B cell (primary cell): Measurements from ENCODE around the gene TMEM208. TPM values are rescaled to one million over a fixed set of nuclear protein-coding genes. Genes with fewer than 3 reads are reported as not detected.

Experiments used
- ATAC-seq: fragments of 200-7000 bp; cut with Tn5 transposase; one replicate; pipeline ENCODE4 v1.10.0; 2021; ENCODE audit warnings: low read depth, mild to moderate bottlenecking, moderate number of reproducible peaks, moderate library complexity
- CTCF ChIA-PET: fragments of 350-600 bp; sonication (Branson Sonifier 250); formaldehyde crosslinking; loops from one replicate; lab custom pipeline; 2021; ENCODE audit warnings: antibody characterized with exemption, inconsistent platforms; lab: Charles Lee
- POLR2A ChIA-PET: fragments of 350-600 bp; sonication (Branson Sonifier 250); formaldehyde crosslinking; loops from one replicate; lab custom pipeline; 2021; ENCODE audit warnings: antibody characterized with exemption; lab: Charles Lee
- DNase-seq: peaks from one replicate; pipeline ENCODE4 v3.0.0; 2013
- H2AFZ ChIP-seq: 2 replicates; pipeline ENCODE4 v1.6.1; 2012; ENCODE audit warnings: mild to moderate bottlenecking, low read depth, low read length; ENCODE audit not compliant: insufficient read depth, poor library complexity, severe bottlenecking
- H3K27ac ChIP-seq, 2 donors: 1 replicate in 1 of 2; 2 replicates in 1 of 2; pipeline ENCODE4 v1.5.1; 2012 to 2013; ENCODE audit warnings: low read length in 2 of 2, mild to moderate bottlenecking in 2 of 2, moderate library complexity in 1 of 2
- H3K27me3 ChIP-seq, 4 experiments: fragments of 200-600 bp in 1 of 4; sonication (generic) in 1 of 4; replicated peaks in 1 of 4; 1 replicate in 2 of 4; 2 replicates in 2 of 4; pipeline versions ENCODE4 v1.6.1 to v1.7.0; 2013 to 2016; ENCODE audit warnings: low read length in 3 of 4, mild to moderate bottlenecking in 2 of 4, mixed read lengths in 1 of 4, moderate library complexity in 1 of 4; ENCODE audit not compliant: insufficient read depth in 4 of 4, control insufficient read depth in 3 of 4; ENCODE audit errors: control extremely low read depth in 1 of 4
- H3K36me3 ChIP-seq, 2 experiments: replicated peaks in 1 of 2; 1 replicate in 1 of 2; 2 replicates in 1 of 2; pipeline versions ENCODE4 v1.6.1 to v1.7.1; 2013; ENCODE audit warnings: low read length in 1 of 2; ENCODE audit not compliant: insufficient read depth in 2 of 2, control insufficient read depth in 1 of 2; ENCODE audit errors: control extremely low read depth in 1 of 2, extremely low read depth in 1 of 2
- H3K4me1 ChIP-seq, 2 donors: fragments of 200-600 bp in 1 of 2; sonication (generic) in 1 of 2; 1 replicate in 1 of 2; 2 replicates in 1 of 2; pipeline versions ENCODE4 v1.5.1 to v1.6.1; 2013 to 2017; ENCODE audit warnings: low read length in 2 of 2; ENCODE audit not compliant: control insufficient read depth in 2 of 2, insufficient read depth in 2 of 2
- H3K4me2 ChIP-seq: replicated peaks from 2 replicates; pipeline ENCODE3; 2012; ENCODE audit warnings: mild to moderate bottlenecking, low read depth, low read length; ENCODE audit not compliant: poor library complexity, severe bottlenecking
- H3K4me3 ChIP-seq, 5 experiments: fragments of 200-600 bp in 1 of 5; sonication (generic) in 1 of 5; 1 replicate in 3 of 5; 2 replicates in 2 of 5; pipeline versions ENCODE4 v1.5.1 to v1.7.0; 2011 to 2016; ENCODE audit warnings: low read length in 4 of 5, mild to moderate bottlenecking in 4 of 5, low read depth in 2 of 5, control low read depth in 1 of 5, moderate library complexity in 1 of 5; ENCODE audit not compliant: insufficient read depth in 1 of 5; ENCODE audit errors: control extremely low read depth in 1 of 5, extremely low read depth in 1 of 5
- H3K79me2 ChIP-seq: fragments of 200-600 bp; sonication (generic); one replicate; pipeline ENCODE4 v1.6.0; 2016; ENCODE audit warnings: low read length; ENCODE audit not compliant: control insufficient read depth, insufficient read depth
- H3K9ac ChIP-seq: fragments of 200-600 bp; sonication (generic); 2 replicates; pipeline ENCODE4 v1.6.1; 2017; ENCODE audit warnings: mild to moderate bottlenecking, low read length, moderate library complexity
- H3K9me3 ChIP-seq, 3 donors: one replicate each; pipeline versions ENCODE4 v1.6.1 to v1.7.1; 2013; ENCODE audit warnings: low read length in 2 of 3; ENCODE audit not compliant: control insufficient read depth in 2 of 3, insufficient read depth in 1 of 3; ENCODE audit errors: control extremely low read depth in 1 of 3
- H4K20me1 ChIP-seq: 2 replicates; pipeline ENCODE4 v1.6.0; 2012; ENCODE audit warnings: mild to moderate bottlenecking, low read length; ENCODE audit not compliant: insufficient read depth, control insufficient read depth, poor library complexity, severe bottlenecking
- H3K27ac Mint-ChIP-seq: one replicate; pipeline ENCODE4 v1.8.0; 2021; ENCODE audit warnings: mixed read lengths
- H3K27me3 Mint-ChIP-seq: one replicate; pipeline ENCODE4 v1.8.0; 2021; ENCODE audit warnings: mixed read lengths
- H3K4me1 Mint-ChIP-seq: one replicate; pipeline ENCODE4 v1.8.0; 2021; ENCODE audit warnings: mixed read lengths
- H3K4me3 Mint-ChIP-seq: one replicate; pipeline ENCODE4 v1.8.0; 2021; ENCODE audit warnings: mixed read lengths
- H3K9me3 Mint-ChIP-seq: one replicate; pipeline ENCODE4 v1.8.0; 2022; ENCODE audit warnings: mixed read lengths; ENCODE audit not compliant: insufficient read depth
- EZH2 ChIP-seq: IDR thresholded peaks from 2 replicates; pipeline ENCODE4 v1.6.1; 2012; ENCODE audit warnings: borderline replicate concordance, low read depth, mild to moderate bottlenecking, moderate library complexity, low read length; ENCODE audit not compliant: insufficient read depth, poor library complexity, severe bottlenecking
- WGBS: methylation state at CpG from one replicate; pipeline ENCODE4 v1.1.5; 2013; ENCODE audit warnings: missing lambda C conversion rate; ENCODE audit not compliant: insufficient coverage; 5-methylcytosine and 5-hydroxymethylcytosine counted together
- intact Hi-C: fragments of 100-400 bp; cut with micrococcal nuclease; formaldehyde crosslinking; loops from one replicate; pipeline ENCODE4 v1.10.0; 2022
- polyA plus RNA-seq: library from polyadenylated mRNA; depleted of rRNA; stranded (reverse); fragments of >200 nt; gene quantifications from 2 replicates; pipeline ENCODE4 v1.2.3, GENCODE V29; 2012
- total RNA-seq, 2 donors: library from RNA; stranded (reverse); fragments of 120-200 nt in 1 of 2; gene quantifications; 1 replicate in 1 of 2; 2 replicates in 1 of 2; pipeline versions ENCODE4 v1.2.3 to v1.2.4, GENCODE V29; 2013 to 2022
- TF ChIP-seq, protein P1 (sequence below): fragments of 200-600 bp; IDR thresholded peaks from one replicate; pipeline ENCODE4 v1.8.0; 2022; ENCODE audit warnings: antibody characterized with exemption, mild to moderate bottlenecking

Gene TMEM208
- total and polyA plus RNA-seq, 2 donors (not counting 1 experiment from before 2014, with no cell fraction given), result 36.1 to 40.4 TPM

DNA sequence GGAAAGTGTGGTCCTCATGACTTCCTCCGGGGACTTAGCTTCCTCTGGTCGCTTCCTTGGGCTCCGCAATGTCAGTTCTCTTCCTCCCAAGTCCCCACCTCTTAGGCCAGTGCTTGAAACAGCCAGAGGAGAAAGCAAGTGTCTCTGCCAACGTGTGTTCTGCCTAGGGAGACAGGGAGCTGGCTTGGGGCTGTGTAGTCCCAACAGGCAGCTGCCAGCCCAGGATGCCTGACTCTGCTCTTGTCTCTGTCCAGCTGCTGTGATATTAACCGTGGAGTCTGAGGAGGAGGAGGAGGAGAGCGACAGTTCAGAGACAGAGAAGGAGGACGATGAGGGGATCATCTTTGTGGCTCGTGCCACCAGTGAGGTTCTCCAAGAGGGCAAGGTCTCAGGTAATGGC, 38.9 kb downstream of the TMEM208 start:
- WGBS, result 77% methylated on average over 6 of the region's 8 CpGs
- no peaks in the 10 kb centered on the region for H3K79me2 ChIP-seq
- no peak overlapping the region for H2AFZ ChIP-seq
- H3K27me3 ChIP-seq, result no peaks in the 10 kb centered on the region
- CTCF ChIA-PET, result interaction anchor here (0.6 kb wide), 1 partner anchor 244 kb away, joined by 5 read pairs; no protein-coding TSS in a partner anchor
- intact Hi-C loops, result no loop called here
- POLR2A ChIA-PET, result interaction anchor here (0.6 kb wide), 1 partner anchor 267 kb away, joined by 5 read pairs; no protein-coding TSS in a partner anchor
- H4K20me1 ChIP-seq, result no peaks in the 10 kb centered on the region
- no peak overlapping the region for H3K27ac ChIP-seq
- Mint-ChIP-seq H3K4me1 (no peaks in the 10 kb centered on the region), H3K27me3 (peaks cover 15% of the 10 kb centered on the region), H3K9me3 (no peaks in the 10 kb centered on the region), H3K27ac (no peak overlapping the region), H3K4me3 (no peak overlapping the region)
- no peaks in the 10 kb centered on the region for H3K36me3 ChIP-seq
- TF ChIP-seq, protein P1, sequence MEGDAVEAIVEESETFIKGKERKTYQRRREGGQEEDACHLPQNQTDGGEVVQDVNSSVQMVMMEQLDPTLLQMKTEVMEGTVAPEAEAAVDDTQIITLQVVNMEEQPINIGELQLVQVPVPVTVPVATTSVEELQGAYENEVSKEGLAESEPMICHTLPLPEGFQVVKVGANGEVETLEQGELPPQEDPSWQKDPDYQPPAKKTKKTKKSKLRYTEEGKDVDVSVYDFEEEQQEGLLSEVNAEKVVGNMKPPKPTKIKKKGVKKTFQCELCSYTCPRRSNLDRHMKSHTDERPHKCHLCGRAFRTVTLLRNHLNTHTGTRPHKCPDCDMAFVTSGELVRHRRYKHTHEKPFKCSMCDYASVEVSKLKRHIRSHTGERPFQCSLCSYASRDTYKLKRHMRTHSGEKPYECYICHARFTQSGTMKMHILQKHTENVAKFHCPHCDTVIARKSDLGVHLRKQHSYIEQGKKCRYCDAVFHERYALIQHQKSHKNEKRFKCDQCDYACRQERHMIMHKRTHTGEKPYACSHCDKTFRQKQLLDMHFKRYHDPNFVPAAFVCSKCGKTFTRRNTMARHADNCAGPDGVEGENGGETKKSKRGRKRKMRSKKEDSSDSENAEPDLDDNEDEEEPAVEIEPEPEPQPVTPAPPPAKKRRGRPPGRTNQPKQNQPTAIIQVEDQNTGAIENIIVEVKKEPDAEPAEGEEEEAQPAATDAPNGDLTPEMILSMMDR, result no peak
- no peak for TF ChIP-seq EZH2
- ATAC-seq (no peak), DNase-seq (no peak)
- no peak overlapping the region for H3K4me3 ChIP-seq
- no peak overlapping the region for H3K4me2 ChIP-seq
- H3K9ac ChIP-seq, result no peak overlapping the region
- no peaks in the 10 kb centered on the region for H3K9me3 ChIP-seq
- H3K4me1 ChIP-seq, result no peaks in the 10 kb centered on the region

DNA sequence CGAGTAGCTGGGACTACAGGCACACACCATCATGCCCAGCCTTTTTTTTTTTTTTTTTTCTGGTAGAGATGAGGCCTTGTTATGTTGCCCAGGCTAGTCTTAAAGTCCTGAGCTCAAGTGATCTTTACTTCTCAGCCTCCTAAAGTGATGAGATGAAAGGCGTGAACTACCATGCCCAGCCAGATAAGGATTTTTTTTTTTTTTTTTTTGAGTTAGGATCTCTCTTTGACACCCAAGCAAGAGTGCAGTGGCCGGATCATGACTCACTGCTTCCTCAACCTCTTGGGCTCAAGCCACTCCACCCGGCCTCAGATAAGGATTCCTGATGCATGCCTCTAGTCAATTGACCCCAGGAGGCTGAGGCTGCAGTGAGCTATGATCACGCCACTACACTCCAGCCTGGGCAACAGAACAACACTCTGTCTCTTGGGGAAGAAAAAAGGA, 41.2 kb downstream of the TMEM208 start:
- CTCF ChIA-PET, result interaction anchor here (0.6 kb wide), 1 partner anchor 116 kb away, joined by 3 read pairs; no protein-coding TSS in a partner anchor
- Histone ChIP-seq H3K27ac (no peak overlapping the region), H3K27me3 (no peaks in the 10 kb centered on the region), H3K9me3 (no peaks in the 10 kb centered on the region), H2AFZ (no peak overlapping the region), H3K9ac (no peak overlapping the region), H4K20me1 (no peaks in the 10 kb centered on the region), H3K4me2 (no peak overlapping the region), H3K79me2 (no peaks in the 10 kb centered on the region), H3K4me3 (no peak overlapping the region), H3K4me1 (no peaks in the 10 kb centered on the region), H3K36me3 (no peaks in the 10 kb centered on the region)
- DNase-seq, result no peak
- Mint-ChIP-seq H3K27ac (no peak overlapping the region), H3K4me1 (no peaks in the 10 kb centered on the region), H3K4me3 (no peak overlapping the region), H3K9me3 (no peaks in the 10 kb centered on the region), H3K27me3 (peaks cover 5% of the 10 kb centered on the region)
- no peak for ATAC-seq
- no CpG with 5 or more reads among the region's 5 CpGs for WGBS
- POLR2A ChIA-PET, result interaction anchor here (0.7 kb wide), 1 partner anchor 554 kb away, joined by 7 read pairs; no protein-coding TSS in a partner anchor
- TF ChIP-seq, protein P1, result no peak
- TF ChIP-seq EZH2, result no peak
- intact Hi-C loops, result no loop called here
